Panc1 (cell line): Measurements from ENCODE around the gene LIX1. TPM values are rescaled to one million over a fixed set of nuclear protein-coding genes. Genes with fewer than 3 reads are reported as not detected.

Experiments used
- ATAC-seq: fragments of 200-7000 bp; cut with Tn5 transposase; 2 replicates; pipeline ENCODE4 v1.9.1; 2020; ENCODE audit warnings: mild to moderate bottlenecking, moderate library complexity
- BruUV-seq: library from RNA; stranded (reverse); fragments of 400-500 nt; replicated peaks from 2 replicates; lab custom pipeline; 2021; lab: Mats Ljungman, UMichigan
- CTCF ChIA-PET: fragments of 300-600 bp; sonication (Branson Sonifier 250); formaldehyde crosslinking; loops from one replicate; lab custom pipeline; 2022; ENCODE audit warnings: antibody characterized with exemption; lab: Charles Lee
- POLR2A ChIA-PET: fragments of 300-600 bp; sonication (Branson Sonifier 250); formaldehyde crosslinking; loops from one replicate; lab custom pipeline; 2022; ENCODE audit warnings: antibody characterized with exemption; lab: Charles Lee
- DNase-seq: peaks from one replicate; pipeline ENCODE4 v3.0.0-alpha.2; 2010; ENCODE audit warnings: low read depth, low spot score
- H3K27ac ChIP-seq: 2 replicates; pipeline ENCODE4 v1.5.1; 2011; ENCODE audit warnings: mild to moderate bottlenecking, low read length, inconsistent platforms
- H3K27me3 ChIP-seq: fragments of 200-500 bp; sonication (Bioruptor generic); 2 replicates; pipeline ENCODE4 v1.6.0; 2014; ENCODE audit warnings: low read length, inconsistent platforms; ENCODE audit not compliant: control insufficient read depth, insufficient read depth
- H3K36me3 ChIP-seq: fragments of 200-500 bp; sonication (Bioruptor generic); 2 replicates; pipeline ENCODE4 v1.5.1; 2014; ENCODE audit warnings: inconsistent platforms, mild to moderate bottlenecking, low read length, moderate library complexity; ENCODE audit not compliant: control insufficient read depth, insufficient read depth
- H3K4me1 ChIP-seq: 2 replicates; pipeline ENCODE4 v1.5.1; 2011; ENCODE audit warnings: inconsistent platforms, mild to moderate bottlenecking, low read length, moderate library complexity; ENCODE audit not compliant: control insufficient read depth, insufficient read depth
- H3K4me3 ChIP-seq, 2 experiments: 2 replicates each; pipeline ENCODE4 v1.5.1; 2011 to 2012; ENCODE audit warnings: low read depth in 2 of 2, low read length in 2 of 2, mild to moderate bottlenecking in 2 of 2, inconsistent platforms in 1 of 2, moderate library complexity in 1 of 2
- H3K9me3 ChIP-seq: fragments of 200-500 bp; sonication (Bioruptor generic); 2 replicates; pipeline ENCODE4 v1.5.1; 2014; ENCODE audit warnings: low read depth, mild to moderate bottlenecking, inconsistent platforms, low read length, moderate library complexity; ENCODE audit not compliant: control insufficient read depth, insufficient read depth
- CTCF ChIP-seq: fragments of 450-650 bp; IDR thresholded peaks from 2 replicates; pipeline ENCODE4 v1.5.1; 2017; ENCODE audit warnings: mild to moderate bottlenecking
- POLR2AphosphoS5 ChIP-seq: IDR thresholded peaks from 2 replicates; pipeline ENCODE4 v1.6.1; 2012; ENCODE audit warnings: mild to moderate bottlenecking, low read depth, low read length, moderate library complexity
- REST ChIP-seq, 2 experiments: IDR thresholded peaks; 2 replicates each; pipeline ENCODE4 v1.6.1; 2011 to 2012; ENCODE audit warnings: low read depth in 2 of 2, control low read depth in 1 of 2, low read length in 1 of 2, mild to moderate bottlenecking in 1 of 2, moderate library complexity in 1 of 2; ENCODE audit not compliant: insufficient read depth in 1 of 2
- SIN3A ChIP-seq: IDR thresholded peaks from 2 replicates; pipeline ENCODE4 v1.6.1; 2012; ENCODE audit warnings: low read depth, mild to moderate bottlenecking, low read length, moderate library complexity, borderline replicate concordance; ENCODE audit not compliant: insufficient read depth
- TCF7L2 ChIP-seq: IDR thresholded peaks from 2 replicates; pipeline ENCODE4 v1.6.1; 2011; ENCODE audit warnings: mild to moderate bottlenecking, low read depth, low read length, inconsistent platforms
- in situ Hi-C: cut with HindIII; loops from 2 replicates; pipeline ENCODE4 v1.10.0; 2016; ENCODE audit warnings: low sequenced_read_pairs, low pct_unique_long_range_greater_than_20kb
- intact Hi-C: fragments of 100-400 bp; cut with micrococcal nuclease; formaldehyde crosslinking; loops from one replicate; pipeline ENCODE4 v1.10.0; 2022; ENCODE audit not compliant: unreplicated experiment
- total RNA-seq: library from RNA; stranded (reverse); gene quantifications from one replicate; pipeline ENCODE4 v1.2.1, GENCODE V29; 2021; ENCODE audit not compliant: unreplicated experiment

LIX1 gene
- total RNA-seq, 1 experiment from 2014 or later = not detected

- intact Hi-C loops = loop anchor here (5.0 to 10.0 kb wide), 4 partner anchors 168 to 550 kb away; partner anchors contain the start of gene LNPEP
- H3K36me3 ChIP-seq = peaks cover 43% of the 10 kb centered on the region
- POLR2A ChIA-PET = interaction anchor here (0.6 kb wide), 1 partner anchor 119 kb away, joined by 3 read pairs; no protein-coding TSS in a partner anchor
- ATAC-seq (no peak), DNase-seq (no peak)
- BruUV-seq = no TSS peak
- CTCF ChIA-PET = no interaction called here
- H3K4me3 ChIP-seq = no peak overlapping the region
- H3K27ac ChIP-seq = no peak overlapping the region
- no peaks in the 10 kb centered on the region for H3K27me3 ChIP-seq
- no peaks in the 10 kb centered on the region for H3K9me3 ChIP-seq
- in situ Hi-C loops = no loop called here
- H3K4me1 ChIP-seq = no peaks in the 10 kb centered on the region
- TF ChIP-seq POLR2AphosphoS5 = no peak
- TF ChIP-seq TCF7L2 = no peak
- TF ChIP-seq REST (IDR thresholded peaks at IDR 0.05; ENCODE audit: insufficient read depth in 1 of 2, low read depth in 2 of 2, low read length in 1 of 2) = no peak
- no peak for TF ChIP-seq CTCF
- TF ChIP-seq SIN3A = no peak
These were observed 22.4 kb upstream of the LIX1 start for GRCh38 chr5:97164846-97165245.

GRCh38 chr5:97163790-97164285 lies 21.4 kb upstream of the LIX1 start:
- no TSS peak for BruUV-seq

More at GRCh38 chr5:97163790-97164285, 21.4 kb upstream of the LIX1 start:
- intact Hi-C loops = loop anchor here (2.0 to 10.0 kb wide), 5 partner anchors 167 to 549 kb away; partner anchors contain the start of gene LNPEP
- Histone ChIP-seq H3K4me3 (no peak overlapping the region), H3K27me3 (no peaks in the 10 kb centered on the region), H3K4me1 (no peaks in the 10 kb centered on the region), H3K9me3 (no peaks in the 10 kb centered on the region), H3K27ac (no peak overlapping the region), H3K36me3 (peaks cover 43% of the 10 kb centered on the region)
- no peak for DNase-seq
- TF ChIP-seq CTCF = no peak
- TF ChIP-seq SIN3A = no peak
- TF ChIP-seq TCF7L2 = no peak
- TF ChIP-seq REST (IDR thresholded peaks at IDR 0.05; ENCODE audit: insufficient read depth in 1 of 2, low read depth in 2 of 2, low read length in 1 of 2) = no peak
- no peak for TF ChIP-seq POLR2AphosphoS5
- ATAC-seq = no peak
- POLR2A ChIA-PET = no interaction called here
- in situ Hi-C loops = no loop called here
- CTCF ChIA-PET = interaction anchor here (0.7 kb wide), 1 partner anchor 295 kb away, joined by 4 read pairs; no protein-coding TSS in a partner anchor
